HG02840 (cell line): ENCODE data around the gene HP.
"Not testable (repeated sequence)": the region's sequence is repeated elsewhere in the genome, so short reads cannot be mapped to it uniquely, and the experiment has no call there.

Experiments
- ATAC-seq: cut with Tn5 transposase; IDR thresholded peaks from one replicate; pipeline ENCODE4 v1.9.1; 2021; ENCODE audit warnings: mild to moderate bottlenecking, moderate library complexity, moderate number of reproducible peaks; ENCODE audit not compliant: unreplicated experiment, low FRiP score

The HP gene

GRCh38 chr16:72054254-72054847 is at the start of gene HP:
HP (plus strand) TSS chr16:72054505; CDS start chr16:72054653, 148 bp downstream.
- not testable (repeated sequence) for ATAC-seq

- not testable (repeated sequence) for ATAC-seq
These were observed 46.3 kb upstream of the HP start for GRCh38 chr16:72008065-72008423.

DNA sequence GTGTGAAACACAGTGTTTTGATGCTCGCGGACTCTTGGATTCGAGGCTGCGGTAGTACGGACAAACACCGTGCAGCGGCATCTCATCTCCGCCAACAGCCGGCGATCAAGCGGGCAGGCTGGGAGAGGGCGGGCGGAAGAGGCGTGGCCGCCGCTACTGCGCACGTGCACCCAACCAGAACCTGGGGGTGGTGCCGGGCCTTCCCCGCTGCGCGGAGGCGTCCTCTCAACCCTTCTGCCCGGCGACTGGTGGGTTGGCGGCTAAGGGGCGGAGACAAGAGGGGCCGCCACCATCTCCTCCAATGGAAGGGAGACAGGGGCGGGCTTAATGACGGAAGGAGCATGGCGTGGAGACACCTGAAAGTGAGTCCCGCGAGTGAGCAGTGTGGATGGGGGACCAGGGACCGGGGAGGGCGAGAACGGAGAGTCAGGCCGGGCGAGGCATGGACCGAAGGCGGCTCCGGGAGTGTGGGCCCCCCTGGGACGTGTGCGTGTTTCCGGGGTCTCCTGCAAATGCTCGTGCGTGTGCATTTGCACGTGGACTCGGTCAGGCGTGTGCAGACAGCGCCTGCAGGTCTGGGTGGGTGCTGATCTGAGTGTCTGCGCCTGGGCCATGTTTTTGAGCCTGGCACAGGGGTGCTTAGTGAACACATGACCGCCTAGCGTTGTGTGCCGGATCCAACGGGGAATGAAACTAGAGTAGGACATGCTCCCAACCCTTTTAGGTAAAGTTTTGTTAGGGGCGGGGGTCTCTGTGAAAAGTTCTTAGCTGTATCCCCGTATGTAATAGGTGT is 45.7 kb upstream of the HP start, which contains the start of gene DHODH:
TSS of gene DHODH (plus strand) at position 321 of the 793 bp plus-strand sequence. CDS start at position 342, 21 bp downstream.
- ATAC-seq, result peak; percentile 99

- ATAC-seq, result no peak
These were observed 44.5 kb upstream of the HP start for GRCh38 chr16:72009779-72010178.

- ATAC-seq, result no peak
These were observed 41.7 kb upstream of the HP start for GRCh38 chr16:72012607-72013006.

GRCh38 chr16:72013389-72013788 is 40.9 kb upstream of the HP start:
- ATAC-seq, result no peak

- no peak for ATAC-seq
These were observed 40.3 kb upstream of the HP start for GRCh38 chr16:72013888-72014581.

DNA sequence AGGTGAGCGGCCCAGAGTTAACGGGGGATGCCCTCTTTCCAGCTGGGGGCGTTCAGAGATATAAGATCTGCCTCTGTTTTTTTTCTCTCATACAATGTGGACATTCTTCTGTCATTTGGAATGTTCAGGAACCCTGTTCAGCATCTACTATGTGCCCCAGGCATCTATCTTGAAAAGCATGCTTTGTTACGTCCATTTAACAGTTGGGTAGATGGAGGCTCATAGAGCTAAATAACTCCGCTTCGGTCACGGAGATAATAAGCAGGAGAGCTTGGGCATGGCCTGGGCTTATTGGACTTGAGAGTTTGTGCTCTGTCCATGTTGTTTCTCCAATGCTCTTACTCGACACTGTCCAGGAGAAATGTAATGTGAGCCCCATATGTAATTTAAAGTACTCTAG is 39.6 kb upstream of the HP start:
- no peak for ATAC-seq

DNA sequence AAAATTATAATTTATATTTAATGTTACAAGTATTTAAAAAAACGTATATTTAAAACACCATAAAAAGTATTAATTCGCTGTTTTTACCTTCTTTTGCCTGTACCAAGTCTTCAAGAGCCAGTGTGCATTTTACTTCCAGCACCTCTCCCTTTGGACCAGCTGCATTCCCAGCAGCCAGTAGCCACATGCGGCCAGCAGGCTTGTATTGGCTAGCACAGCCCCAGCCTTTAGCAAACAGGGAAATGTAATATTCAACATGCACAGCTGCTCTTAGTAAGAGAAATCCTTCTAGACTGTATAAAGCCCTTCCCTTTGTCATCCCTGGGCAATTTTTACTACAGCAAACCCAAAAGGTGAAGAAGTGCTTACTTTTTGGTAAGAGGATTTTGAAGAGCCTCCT is 39.2 kb upstream of the HP start:
- ATAC-seq, result no peak

GRCh38 chr16:72018470-72018869 is 35.8 kb upstream of the HP start:
- no peak for ATAC-seq

- ATAC-seq, result no peak
These were observed 33.3 kb upstream of the HP start for GRCh38 chr16:72021043-72021442.

GRCh38 chr16:72022127-72022526 is 32.2 kb upstream of the HP start:
- no peak for ATAC-seq

DNA sequence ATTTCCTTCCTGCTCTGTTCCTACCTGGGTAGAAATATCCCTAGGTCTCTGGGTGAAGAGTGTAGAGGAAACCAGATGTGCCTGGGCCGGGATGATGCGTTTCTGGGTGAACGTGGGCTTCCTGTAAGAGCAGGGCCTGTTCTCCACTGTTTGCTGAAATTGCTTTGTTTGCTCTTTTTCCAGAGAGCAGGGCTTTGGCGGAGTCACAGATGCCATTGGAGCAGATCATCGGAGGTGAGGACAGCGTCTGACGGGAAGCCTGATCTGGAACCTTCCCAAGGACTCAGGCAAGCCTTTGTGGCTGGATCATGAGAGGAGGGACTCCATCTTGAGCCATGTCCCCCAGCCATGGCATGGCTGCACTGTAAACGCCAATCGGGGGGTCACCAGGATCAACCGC is 30.3 kb upstream of the HP start:
- no peak for ATAC-seq

GRCh38 chr16:72024862-72025382 is 29.4 kb upstream of the HP start:
- no peak for ATAC-seq

GRCh38 chr16:72025404-72026114 is 28.7 kb upstream of the HP start:
- ATAC-seq, result no peak

GRCh38 chr16:72027669-72028378 is 26.5 kb upstream of the HP start:
- ATAC-seq, result no peak

DNA sequence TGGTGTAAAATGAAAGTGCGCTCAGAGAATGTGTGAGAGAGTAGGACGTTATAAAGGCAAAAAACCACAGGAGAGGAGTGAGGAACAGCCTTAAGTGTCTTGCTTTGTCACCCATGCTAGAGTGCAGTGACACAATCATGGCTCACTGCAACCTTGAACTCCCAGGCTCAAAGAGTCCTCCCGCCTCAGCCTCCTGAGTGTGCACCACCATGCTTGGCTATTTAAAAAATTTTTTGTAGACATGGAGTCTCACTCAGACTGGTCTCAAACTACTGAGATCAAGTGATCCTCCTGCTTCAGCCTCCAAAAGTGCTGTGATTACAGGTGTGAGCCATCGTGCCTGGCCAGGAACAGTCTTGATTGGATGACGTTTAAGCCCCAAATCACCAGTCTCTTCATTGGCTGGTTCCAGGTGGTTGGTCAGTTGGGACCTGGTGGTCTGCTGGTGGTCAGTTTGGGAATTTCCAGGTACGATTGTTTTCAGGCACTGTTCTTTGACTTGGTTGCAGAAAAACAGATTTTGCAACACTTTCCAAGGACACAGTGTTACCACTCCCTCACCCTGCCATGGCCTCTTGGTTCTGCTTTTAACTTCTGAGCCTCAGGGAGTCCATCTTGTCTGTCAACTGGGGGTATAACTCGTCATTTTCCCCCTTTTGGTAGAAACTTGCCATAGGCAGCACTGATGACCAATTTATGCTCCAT is 24.6 kb upstream of the HP start:
- no peak for ATAC-seq

DNA sequence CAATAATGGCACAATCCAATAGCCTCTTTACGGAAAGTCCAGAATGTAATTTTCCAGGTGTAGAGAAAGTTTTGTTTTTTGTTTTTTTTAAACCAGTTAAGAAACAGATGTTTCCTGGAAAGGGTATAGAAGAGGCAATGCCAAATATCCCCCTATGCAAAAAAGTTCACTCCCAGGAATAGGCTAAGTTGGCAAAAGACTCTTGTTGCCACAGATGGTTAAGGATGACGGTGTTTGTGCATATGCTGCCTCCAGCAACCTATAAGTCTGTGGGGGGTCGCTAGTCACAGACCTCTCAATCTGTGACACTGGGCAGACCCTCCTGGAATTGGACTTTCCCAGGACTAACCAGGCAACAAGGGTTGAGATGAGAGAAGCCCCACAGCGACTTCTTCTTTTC is 20.9 kb upstream of the HP start:
- ATAC-seq, result no peak

DNA sequence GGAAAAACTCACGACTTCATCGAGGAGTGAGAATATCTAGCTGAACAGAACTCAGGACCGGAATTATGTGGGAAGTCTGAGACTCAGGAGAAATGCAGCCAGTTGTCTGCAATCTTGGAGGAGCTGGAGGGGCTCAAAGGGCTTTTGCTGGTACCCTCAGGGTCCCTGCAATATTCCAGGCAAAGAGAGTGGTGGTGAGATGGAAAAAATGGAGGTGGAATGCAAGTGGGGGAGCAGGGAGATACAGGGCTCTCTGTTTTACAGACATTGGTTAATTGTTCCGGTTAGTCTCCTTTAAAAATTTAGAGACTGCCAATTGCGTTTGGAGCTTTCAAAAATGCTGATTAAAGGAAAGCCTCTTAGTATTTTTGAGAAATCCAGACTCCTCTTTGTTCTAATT is 18.2 kb upstream of the HP start:
- no peak for ATAC-seq
